CD4-positive, alpha-beta T cell treated with Interleukin-1 beta for 1 hour (primary cell): Measurements from ENCODE around the gene EGF.
"Not testable (repeated sequence)": the region's sequence is repeated elsewhere in the genome, so short reads cannot be mapped to it uniquely, and the experiment has no call there.

Experiments
- DNase-seq, 2 donors: peaks; one replicate each; pipeline ENCODE4 v3.0.0-alpha.2; 2020 to 2022

Gene EGF

GRCh38 chr4:109915385-109916026 lies 2.8 kb downstream of the EGF start:
- no peak for DNase-seq

GRCh38 chr4:109916027-109916409 lies 3.3 kb downstream of the EGF start:
- DNase-seq, result no peak

GRCh38 chr4:109921384-109921808 lies 8.7 kb downstream of the EGF start:
- no peak for DNase-seq

GRCh38 chr4:109925396-109925795 lies 12.7 kb downstream of the EGF start:
- no peak for DNase-seq

- DNase-seq, result no peak
Measured at GRCh38 chr4:109928327-109929045, 15.8 kb downstream of the EGF start.

- DNase-seq, result no peak
Measured at GRCh38 chr4:109930464-109930863, 17.8 kb downstream of the EGF start.

GRCh38 chr4:109930872-109931271 lies 18.2 kb downstream of the EGF start:
- no peak for DNase-seq

- DNase-seq, result no peak
Measured at GRCh38 chr4:109931318-109931717, 18.6 kb downstream of the EGF start.

GRCh38 chr4:109937352-109937751 lies 24.7 kb downstream of the EGF start:
- DNase-seq, result not testable (repeated sequence)

- DNase-seq, result no peak
Measured at GRCh38 chr4:109939190-109939589, 26.5 kb downstream of the EGF start.

GRCh38 chr4:109942292-109942926 lies 29.7 kb downstream of the EGF start:
- no peak for DNase-seq

GRCh38 chr4:109943745-109944144 lies 31.1 kb downstream of the EGF start:
- no peak for DNase-seq

GRCh38 chr4:109944591-109944990 lies 31.9 kb downstream of the EGF start:
- DNase-seq, result no peak

GRCh38 chr4:109945056-109945455 lies 32.4 kb downstream of the EGF start:
- peak in 1 of 2 donors; percentile 5 for DNase-seq

GRCh38 chr4:109946120-109946519 lies 33.4 kb downstream of the EGF start:
- no peak for DNase-seq

- DNase-seq, result no peak
Measured at GRCh38 chr4:109947457-109947856, 34.8 kb downstream of the EGF start.

GRCh38 chr4:109947918-109948317 lies 35.2 kb downstream of the EGF start:
- DNase-seq, result no peak

GRCh38 chr4:109949099-109949718 lies 36.5 kb downstream of the EGF start:
- not testable (repeated sequence) for DNase-seq

- no peak for DNase-seq
Measured at GRCh38 chr4:109952612-109953011, 39.9 kb downstream of the EGF start.

- no peak for DNase-seq
Measured at GRCh38 chr4:109953556-109953955, 40.9 kb downstream of the EGF start.

GRCh38 chr4:109955146-109955545 lies 42.5 kb downstream of the EGF start:
- no peak for DNase-seq

- no peak for DNase-seq
Measured at GRCh38 chr4:109957227-109957626, 44.5 kb downstream of the EGF start.

GRCh38 chr4:109959195-109959594 lies 46.5 kb downstream of the EGF start:
- no peak for DNase-seq

- DNase-seq, result no peak
Measured at GRCh38 chr4:109962401-109962800, 49.7 kb downstream of the EGF start.
